ENCODE results near the gene GAS5. TPM values are rescaled to one million over a fixed set of nuclear protein-coding genes. Genes with fewer than 3 reads are reported as not detected.

GAS5 gene
- 466 TPM for total RNA-seq

DNA sequence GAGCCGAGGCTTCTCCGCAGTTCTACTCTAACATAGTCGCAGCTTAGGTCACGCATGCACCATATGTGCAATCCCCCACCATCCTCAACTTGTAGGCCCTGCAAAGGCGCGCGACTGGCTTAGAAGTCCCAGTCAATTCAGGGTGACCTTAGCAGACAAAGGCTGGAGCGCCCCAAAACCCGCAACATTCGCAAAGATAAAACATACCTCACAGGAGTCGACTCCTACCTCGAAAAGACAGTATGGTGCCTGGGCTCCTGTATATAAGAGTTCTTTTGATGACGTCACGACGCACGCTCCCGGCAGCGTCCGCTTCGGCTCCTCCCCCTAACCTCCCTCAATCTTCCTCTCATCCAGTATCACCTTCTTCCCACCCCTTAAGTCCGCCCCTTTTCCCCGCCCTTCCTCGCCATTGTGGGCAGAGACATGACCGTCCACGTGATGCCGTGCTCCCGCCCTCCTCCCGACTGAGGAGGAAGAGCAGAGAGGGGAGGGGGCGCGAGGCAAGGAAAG lies at the start of gene GAS5:
Gene GAS5 (minus strand): TSS at position 237 of the 513 bp plus-strand sequence.
- H3K4me1 ChIP-seq, result peaks cover 42% of the 10 kb centered on the region
- H3K36me3 ChIP-seq, result peaks cover 7 to 50% of the 10 kb centered on the region in 2 donors
- peak within 1 kb of the TSS; percentile 99 for H3K27ac ChIP-seq
- DNase-seq (ENCODE audit: extremely low spot score in 2 of 2), result peak; percentile 100
- H3K27me3 ChIP-seq, result no peaks in the 10 kb centered on the region
- H3K9me3 ChIP-seq, result no peaks in the 10 kb centered on the region
- H3K4me3 ChIP-seq, result peak within 1 kb of the TSS; percentile 86 to 92
- intact Hi-C loops (cut with DNase I), result loop anchor here (5.0 kb wide), 1 partner anchor 391 kb away; the partner anchor contains the start of gene PRDX6
- TF ChIP-seq, protein P1, sequence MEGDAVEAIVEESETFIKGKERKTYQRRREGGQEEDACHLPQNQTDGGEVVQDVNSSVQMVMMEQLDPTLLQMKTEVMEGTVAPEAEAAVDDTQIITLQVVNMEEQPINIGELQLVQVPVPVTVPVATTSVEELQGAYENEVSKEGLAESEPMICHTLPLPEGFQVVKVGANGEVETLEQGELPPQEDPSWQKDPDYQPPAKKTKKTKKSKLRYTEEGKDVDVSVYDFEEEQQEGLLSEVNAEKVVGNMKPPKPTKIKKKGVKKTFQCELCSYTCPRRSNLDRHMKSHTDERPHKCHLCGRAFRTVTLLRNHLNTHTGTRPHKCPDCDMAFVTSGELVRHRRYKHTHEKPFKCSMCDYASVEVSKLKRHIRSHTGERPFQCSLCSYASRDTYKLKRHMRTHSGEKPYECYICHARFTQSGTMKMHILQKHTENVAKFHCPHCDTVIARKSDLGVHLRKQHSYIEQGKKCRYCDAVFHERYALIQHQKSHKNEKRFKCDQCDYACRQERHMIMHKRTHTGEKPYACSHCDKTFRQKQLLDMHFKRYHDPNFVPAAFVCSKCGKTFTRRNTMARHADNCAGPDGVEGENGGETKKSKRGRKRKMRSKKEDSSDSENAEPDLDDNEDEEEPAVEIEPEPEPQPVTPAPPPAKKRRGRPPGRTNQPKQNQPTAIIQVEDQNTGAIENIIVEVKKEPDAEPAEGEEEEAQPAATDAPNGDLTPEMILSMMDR (IDR thresholded peaks at IDR 0.05), result peak in 1 of 3 experiments; percentile 22
- peak; percentile 95 to 96 for TF ChIP-seq POLR2A (IDR thresholded peaks at IDR 0.05)
- peak; percentile 91 to 96 for TF ChIP-seq POLR2AphosphoS5 (IDR thresholded peaks at IDR 0.05; ENCODE audit: insufficient read depth in 1 of 2, low read depth in 1 of 2)

DNA sequence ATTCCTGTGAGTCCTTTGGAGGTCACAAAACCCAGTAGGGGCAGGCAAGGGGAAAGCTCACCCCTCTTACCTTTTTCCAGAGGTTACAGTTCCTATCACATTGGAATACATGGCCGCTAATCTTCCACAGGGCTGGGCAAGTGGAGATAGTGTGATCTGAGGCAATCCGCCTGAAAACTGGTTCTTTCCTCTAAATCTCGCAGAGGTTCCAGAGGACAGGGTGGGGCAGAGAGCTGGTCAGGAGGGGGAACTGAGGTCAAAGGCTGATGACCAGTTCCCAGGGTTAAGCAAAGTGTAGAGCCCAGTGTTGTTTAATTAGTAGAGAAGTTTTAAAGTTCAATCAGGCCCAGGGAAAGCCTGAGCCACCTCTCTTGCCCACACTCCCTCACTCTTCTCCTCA lies 49.4 kb upstream of the GAS5 start, which contains the start of gene SERPINC1:
Gene SERPINC1 (minus strand): TSS at position 179 of the 400 bp plus-strand sequence. CDS start 68 bp downstream, at position 111.
- DNase-seq (ENCODE audit: extremely low spot score in 2 of 2), result no peak
- no peak within 1 kb of the TSS for H3K4me3 ChIP-seq
- H3K9me3 ChIP-seq, result no peaks in the 10 kb centered on the region
- no peaks in the 10 kb centered on the region for H3K36me3 ChIP-seq
- no peaks in the 10 kb centered on the region for H3K4me1 ChIP-seq
- TF ChIP-seq POLR2AphosphoS5 (IDR thresholded peaks at IDR 0.05; ENCODE audit: insufficient read depth in 1 of 2, low read depth in 1 of 2) (no peak), POLR2A (IDR thresholded peaks at IDR 0.05) (no peak)
- TF ChIP-seq, protein P1 (IDR thresholded peaks at IDR 0.05), result no peak
- no peak within 1 kb of the TSS for H3K27ac ChIP-seq
- intact Hi-C loops (cut with DNase I), result no loop called here
- no peaks in the 10 kb centered on the region for H3K27me3 ChIP-seq

DNA sequence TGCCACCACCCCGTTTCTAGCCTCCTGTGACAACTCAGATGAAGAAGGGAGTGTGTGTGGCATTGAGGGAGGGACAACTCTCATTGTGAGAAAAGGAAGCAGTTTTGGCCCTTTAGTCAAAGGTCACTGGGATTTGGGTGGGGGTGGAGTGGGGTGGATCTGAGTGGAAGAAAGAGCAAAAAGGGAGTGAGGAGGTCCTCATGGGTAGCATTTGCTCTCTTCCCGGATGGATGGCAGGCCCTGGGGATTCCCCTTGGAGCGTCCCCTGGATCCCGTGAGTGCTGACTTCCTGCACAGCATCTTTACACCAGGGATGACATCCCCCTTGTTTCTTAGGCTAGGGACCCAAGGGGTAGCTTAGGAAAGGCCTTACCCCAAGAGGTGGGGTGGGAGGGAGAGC lies 48.9 kb upstream of the GAS5 start:
- TF ChIP-seq POLR2A (IDR thresholded peaks at IDR 0.05) (no peak), POLR2AphosphoS5 (IDR thresholded peaks at IDR 0.05; ENCODE audit: insufficient read depth in 1 of 2, low read depth in 1 of 2) (no peak)
- TF ChIP-seq, protein P1 (IDR thresholded peaks at IDR 0.05), result no peak

DNA sequence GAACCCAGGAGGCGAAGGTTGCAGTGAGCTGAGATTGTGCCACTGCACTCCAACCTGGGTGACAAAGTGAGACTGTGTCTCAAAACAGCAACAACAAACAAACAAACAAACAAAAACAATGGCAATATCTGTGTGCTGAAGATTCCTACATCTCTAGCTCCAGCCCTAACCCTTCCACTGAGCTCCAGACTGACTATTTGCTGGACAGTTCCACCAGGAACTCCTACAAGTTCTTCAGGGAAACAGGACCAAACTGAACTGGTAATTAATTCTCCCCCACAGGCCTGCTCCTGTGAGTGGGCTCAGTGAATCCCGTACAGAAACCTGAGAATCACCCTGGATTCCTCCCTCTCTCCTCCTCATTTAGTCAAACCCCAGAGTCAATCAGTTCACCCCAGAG lies 47.8 kb upstream of the GAS5 start:
- no peak overlapping the region for H3K4me3 ChIP-seq
- no peak for DNase-seq (ENCODE audit: extremely low spot score in 2 of 2)
- TF ChIP-seq POLR2A (IDR thresholded peaks at IDR 0.05) (no peak), POLR2AphosphoS5 (IDR thresholded peaks at IDR 0.05; ENCODE audit: insufficient read depth in 1 of 2, low read depth in 1 of 2) (no peak)
- TF ChIP-seq, protein P1 (IDR thresholded peaks at IDR 0.05), result no peak
- no peaks in the 10 kb centered on the region for H3K27me3 ChIP-seq
- no peak overlapping the region for H3K27ac ChIP-seq
- intact Hi-C loops (cut with DNase I), result no loop called here
- H3K4me1 ChIP-seq, result no peaks in the 10 kb centered on the region
- no peaks in the 10 kb centered on the region for H3K9me3 ChIP-seq
- no peaks in the 10 kb centered on the region for H3K36me3 ChIP-seq

More for the DNA sequence above, 48.9 kb upstream of the GAS5 start:
- DNase-seq (ENCODE audit: extremely low spot score in 2 of 2), result no peak
- intact Hi-C loops (cut with DNase I), result no loop called here
- Histone ChIP-seq H3K36me3 (no peaks in the 10 kb centered on the region), H3K4me3 (no peak overlapping the region), H3K9me3 (no peaks in the 10 kb centered on the region), H3K4me1 (no peaks in the 10 kb centered on the region), H3K27ac (no peak overlapping the region), H3K27me3 (no peaks in the 10 kb centered on the region)

DNA sequence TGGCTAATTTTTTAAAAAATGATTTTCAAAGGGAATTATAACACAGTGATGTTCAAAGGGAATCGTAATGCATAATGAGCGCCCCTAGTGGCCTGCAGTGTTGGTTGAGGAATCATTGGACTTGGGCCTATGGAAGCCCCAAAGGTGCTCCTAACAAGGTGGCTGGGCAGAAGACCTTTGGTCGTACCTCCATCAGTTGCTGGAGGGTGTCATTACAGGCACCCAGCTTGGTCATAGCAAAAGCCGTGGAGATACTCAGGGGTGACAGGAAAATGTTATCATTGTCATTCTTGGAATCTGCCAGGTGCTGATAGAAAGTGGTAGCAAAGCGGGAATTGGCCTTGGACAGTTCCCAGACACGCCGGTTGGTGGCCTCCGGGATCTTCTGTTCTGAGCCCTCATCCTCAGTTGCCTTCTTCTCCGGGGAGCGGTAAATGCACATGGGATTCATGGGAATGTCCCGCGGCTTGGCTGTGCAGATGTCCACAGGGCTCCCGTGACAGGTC lies 46.6 kb upstream of the GAS5 start:
- no peaks in the 10 kb centered on the region for H3K4me1 ChIP-seq
- H3K36me3 ChIP-seq, result no peaks in the 10 kb centered on the region
- TF ChIP-seq POLR2A (IDR thresholded peaks at IDR 0.05) (no peak), POLR2AphosphoS5 (IDR thresholded peaks at IDR 0.05; ENCODE audit: insufficient read depth in 1 of 2, low read depth in 1 of 2) (no peak)
- TF ChIP-seq, protein P1 (IDR thresholded peaks at IDR 0.05), result no peak
- H3K9me3 ChIP-seq, result no peaks in the 10 kb centered on the region
- no peaks in the 10 kb centered on the region for H3K27me3 ChIP-seq
- H3K27ac ChIP-seq, result no peak overlapping the region
- no peak overlapping the region for H3K4me3 ChIP-seq
- no peak for DNase-seq (ENCODE audit: extremely low spot score in 2 of 2)
- intact Hi-C loops (cut with DNase I), result no loop called here

Data from vagina (tissue), 2 donors.